Colonic mucosa (tissue), 4 donors: ENCODE data around the gene SLC38A8. TPM values are rescaled to one million over a fixed set of nuclear protein-coding genes. Genes with fewer than 3 reads are reported as not detected.

Experiments
- DNase-seq: peaks from one replicate; pipeline ENCODE4 v3.0.0-alpha.2; 2020
- H3K27ac ChIP-seq: fragments of 200-600 bp; one replicate; pipeline ENCODE4 v1.8.0; 2021
- H3K27me3 ChIP-seq: fragments of 200-600 bp; one replicate; pipeline ENCODE4 v1.8.0; 2021
- H3K36me3 ChIP-seq: fragments of 200-600 bp; one replicate; pipeline ENCODE4 v1.8.0; 2021
- H3K4me1 ChIP-seq: fragments of 200-600 bp; one replicate; pipeline ENCODE4 v1.8.0; 2021; ENCODE audit warnings: mild to moderate bottlenecking
- H3K4me3 ChIP-seq: fragments of 200-600 bp; one replicate; pipeline ENCODE4 v1.8.0; 2021
- H3K9ac ChIP-seq, 2 donors: one replicate each; pipeline ENCODE4 v1.7.0; 2013; ENCODE audit warnings: control low read depth in 2 of 2, low read depth in 2 of 2, low read length in 2 of 2
- H3K9me3 ChIP-seq: fragments of 200-600 bp; one replicate; pipeline ENCODE4 v1.8.0; 2021
- intact Hi-C: fragments of 100-400 bp; cut with DNase I; formaldehyde crosslinking; loops from one replicate; pipeline ENCODE4 v1.14.1; 2022
- total RNA-seq, 2 donors: library from RNA; stranded (reverse); fragmentation: NEBNext Ultra II Directional in 1 of 2; extraction: Animal tissue kit (Norgen Biotek cat#: 25700) in 1 of 2; gene quantifications; one replicate each; pipeline ENCODE4 v1.2.1, GENCODE V29; 2021
- TF ChIP-seq, protein P1 (sequence below): fragments of 200-600 bp; IDR thresholded peaks from one replicate; pipeline ENCODE4 v1.8.0; 2022; ENCODE audit warnings: antibody characterized with exemption, mild to moderate bottlenecking
- donor health status: healthy.
- donor health status: DM: no; HTN: no; CAD: no.
- donor health status: DM: no; HTN: no; CAD: no.

The SLC38A8 gene
- total RNA-seq, 2 donors from 2014 or later, result not detected

DNA sequence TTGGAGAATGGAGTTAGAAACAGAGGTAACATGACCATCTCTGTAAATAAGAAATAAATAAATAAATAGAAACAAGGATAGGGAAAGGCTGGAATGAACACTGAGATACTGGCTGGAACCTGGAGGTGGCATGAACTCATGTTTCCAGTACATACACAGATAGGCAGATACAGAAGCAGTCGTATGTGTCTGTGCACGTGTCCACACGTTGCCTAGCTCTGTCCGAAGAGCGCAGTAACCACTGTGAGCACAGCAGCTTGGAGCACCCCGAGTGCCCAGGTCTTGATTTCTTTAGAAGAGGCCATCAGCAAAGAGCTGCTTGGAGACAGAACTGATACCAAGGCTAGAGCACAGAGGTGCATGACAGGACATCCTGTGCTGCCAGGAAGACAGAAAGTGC is 37.1 kb upstream of the SLC38A8 start:
- no peaks in the 10 kb centered on the region for H3K27me3 ChIP-seq
- intact Hi-C loops, result no loop called here
- TF ChIP-seq, protein P1, sequence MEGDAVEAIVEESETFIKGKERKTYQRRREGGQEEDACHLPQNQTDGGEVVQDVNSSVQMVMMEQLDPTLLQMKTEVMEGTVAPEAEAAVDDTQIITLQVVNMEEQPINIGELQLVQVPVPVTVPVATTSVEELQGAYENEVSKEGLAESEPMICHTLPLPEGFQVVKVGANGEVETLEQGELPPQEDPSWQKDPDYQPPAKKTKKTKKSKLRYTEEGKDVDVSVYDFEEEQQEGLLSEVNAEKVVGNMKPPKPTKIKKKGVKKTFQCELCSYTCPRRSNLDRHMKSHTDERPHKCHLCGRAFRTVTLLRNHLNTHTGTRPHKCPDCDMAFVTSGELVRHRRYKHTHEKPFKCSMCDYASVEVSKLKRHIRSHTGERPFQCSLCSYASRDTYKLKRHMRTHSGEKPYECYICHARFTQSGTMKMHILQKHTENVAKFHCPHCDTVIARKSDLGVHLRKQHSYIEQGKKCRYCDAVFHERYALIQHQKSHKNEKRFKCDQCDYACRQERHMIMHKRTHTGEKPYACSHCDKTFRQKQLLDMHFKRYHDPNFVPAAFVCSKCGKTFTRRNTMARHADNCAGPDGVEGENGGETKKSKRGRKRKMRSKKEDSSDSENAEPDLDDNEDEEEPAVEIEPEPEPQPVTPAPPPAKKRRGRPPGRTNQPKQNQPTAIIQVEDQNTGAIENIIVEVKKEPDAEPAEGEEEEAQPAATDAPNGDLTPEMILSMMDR, result no peak

DNA sequence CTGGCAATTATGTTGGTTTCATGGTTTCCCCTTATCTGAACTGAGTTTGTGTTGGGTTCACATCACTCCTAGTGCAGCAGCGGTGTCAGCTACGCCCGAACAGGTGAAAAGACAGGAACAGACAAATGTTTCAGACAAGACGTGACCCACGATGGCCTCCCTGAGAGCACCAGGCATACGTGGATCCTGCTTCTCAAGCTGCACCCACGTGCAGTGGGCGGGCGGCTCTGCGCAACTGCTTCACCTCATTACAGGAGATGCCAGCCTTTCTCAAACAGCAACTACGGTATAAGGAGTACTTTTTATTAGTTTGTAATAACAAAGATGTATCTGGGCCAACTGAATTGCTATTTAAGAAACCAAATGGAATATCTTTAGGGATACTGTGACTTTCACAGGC is 32.8 kb upstream of the SLC38A8 start:
- Histone ChIP-seq H3K9ac (no peak overlapping the region), H3K9me3 (no peaks in the 10 kb centered on the region), H3K27me3 (no peaks in the 10 kb centered on the region), H3K4me1 (no peaks in the 10 kb centered on the region), H3K36me3 (no peaks in the 10 kb centered on the region), H3K4me3 (no peak overlapping the region), H3K27ac (no peak overlapping the region)
- DNase-seq, result no peak
- TF ChIP-seq, protein P1, result no peak
- intact Hi-C loops, result no loop called here

More for the DNA sequence above, 37.1 kb upstream of the SLC38A8 start:
- Histone ChIP-seq H3K27ac (no peak overlapping the region), H3K36me3 (no peaks in the 10 kb centered on the region), H3K4me1 (no peaks in the 10 kb centered on the region), H3K9ac (no peak overlapping the region), H3K4me3 (no peak overlapping the region), H3K9me3 (no peaks in the 10 kb centered on the region)
- no peak for DNase-seq

DNA sequence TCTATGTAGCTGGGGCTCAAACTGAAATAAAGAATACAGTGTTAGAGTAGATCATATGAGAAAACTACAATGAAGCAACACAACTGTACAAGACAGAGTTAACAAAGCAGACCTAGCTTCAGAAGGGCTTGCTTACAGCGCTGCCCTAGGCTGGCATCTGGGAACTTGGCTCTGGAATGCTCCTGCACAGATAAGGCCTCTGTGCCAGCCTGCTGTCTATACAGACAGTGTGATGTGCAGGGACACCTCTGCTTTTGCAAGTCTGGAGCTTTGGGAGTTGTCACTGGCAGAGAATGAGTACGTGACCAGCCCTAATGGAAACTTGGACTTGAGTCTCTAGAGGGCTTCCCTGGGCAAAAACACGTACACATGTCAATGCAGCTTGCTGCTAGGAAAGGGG is 32.1 kb upstream of the SLC38A8 start:
- H3K4me1 ChIP-seq, result no peaks in the 10 kb centered on the region
- no peak for DNase-seq
- intact Hi-C loops, result no loop called here
- H3K9me3 ChIP-seq, result no peaks in the 10 kb centered on the region
- no peak overlapping the region for H3K9ac ChIP-seq
- H3K27ac ChIP-seq, result no peak overlapping the region
- H3K27me3 ChIP-seq, result no peaks in the 10 kb centered on the region
- TF ChIP-seq, protein P1, result no peak
- no peak overlapping the region for H3K4me3 ChIP-seq
- no peaks in the 10 kb centered on the region for H3K36me3 ChIP-seq

DNA sequence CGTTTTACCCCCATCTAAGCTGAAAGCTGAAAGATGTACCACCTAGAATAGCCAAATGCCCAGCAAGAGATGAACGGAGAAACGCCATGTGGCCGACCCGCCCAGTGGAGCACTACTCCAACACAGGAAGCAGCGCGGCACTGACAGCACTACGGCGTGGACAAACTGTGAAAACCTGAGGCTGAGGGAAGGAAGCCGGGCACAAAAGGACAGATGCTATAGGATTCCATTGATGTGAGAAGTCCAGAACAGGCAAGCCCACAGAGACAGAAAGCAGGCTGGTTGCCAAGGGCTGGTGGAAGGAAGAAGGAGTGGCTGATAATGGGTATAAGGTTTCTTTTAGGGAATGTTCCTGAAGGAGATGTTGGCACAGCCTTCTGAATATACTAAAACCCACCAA is 29.4 kb upstream of the SLC38A8 start:
- H3K36me3 ChIP-seq, result peaks cover 13% of the 10 kb centered on the region
- no peaks in the 10 kb centered on the region for H3K27me3 ChIP-seq
- no peak overlapping the region for H3K4me3 ChIP-seq
- no peaks in the 10 kb centered on the region for H3K4me1 ChIP-seq
- no peak for DNase-seq
- no peaks in the 10 kb centered on the region for H3K9me3 ChIP-seq
- no peak overlapping the region for H3K9ac ChIP-seq
- TF ChIP-seq, protein P1, result no peak
- H3K27ac ChIP-seq, result no peak overlapping the region
- intact Hi-C loops, result no loop called here

DNA sequence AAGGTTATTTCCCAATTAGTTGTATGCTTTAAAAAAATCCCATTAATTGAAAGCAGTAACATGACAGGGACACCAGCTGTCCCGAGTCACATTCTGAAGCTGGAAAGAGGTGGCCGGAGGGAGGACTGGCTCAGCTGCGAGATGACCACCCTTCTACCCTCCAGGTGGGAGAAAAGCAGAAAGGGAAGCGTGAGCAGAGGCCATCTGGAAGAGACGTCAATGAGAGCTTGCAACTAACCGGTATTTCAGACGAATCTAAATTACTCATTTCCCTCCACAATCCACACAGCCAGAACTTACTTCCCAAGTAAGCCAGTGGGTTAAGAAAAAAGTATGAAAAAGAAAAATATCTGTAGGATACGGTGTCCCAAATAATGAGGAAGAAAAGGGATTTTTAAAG is 28.5 kb upstream of the SLC38A8 start:
- H3K36me3 ChIP-seq, result peaks cover 17% of the 10 kb centered on the region

More for the DNA sequence above, 28.5 kb upstream of the SLC38A8 start:
- Histone ChIP-seq H3K27ac (no peak overlapping the region), H3K9ac (no peak overlapping the region), H3K9me3 (no peaks in the 10 kb centered on the region), H3K27me3 (no peaks in the 10 kb centered on the region), H3K4me1 (no peaks in the 10 kb centered on the region), H3K4me3 (no peak overlapping the region)
- DNase-seq, result no peak
- intact Hi-C loops, result no loop called here
- TF ChIP-seq, protein P1, result no peak
